GM12878 (cell line): ENCODE measurements around the gene TTC16. TPM values are rescaled to one million over a fixed set of nuclear protein-coding genes. Genes with fewer than 3 reads are reported as not detected.
A peak's percentile ranks its signal among the peaks of the same experiment; 100 is the strongest.

Experiments used
- ATAC-seq: fragments of 200-7000 bp; cut with Tn5 transposase; 3 replicates; pipeline ENCODE4 v1.9.1; 2020; ENCODE audit warnings: mild to moderate bottlenecking, moderate library complexity
- BruUV-seq: library from RNA; stranded (reverse); fragments of 400-500 nt; replicated peaks from 2 replicates; lab custom pipeline; 2021; lab: Mats Ljungman, UMichigan
- CTCF ChIA-PET: fragments of 300-600 bp; sonication (Branson Sonifier 250); formaldehyde crosslinking; extraction: SDS; loops from one replicate; lab custom pipeline; 2021; ENCODE audit warnings: inconsistent platforms; lab: Yijun Ruan, JAX
- POLR2A ChIA-PET: fragments of 350-600 bp; formaldehyde crosslinking; extraction: SDS; loops from one replicate; lab custom pipeline; 2021; ENCODE audit warnings: inconsistent platforms; lab: Charles Lee
- RAD21 ChIA-PET: fragments of 300-600 bp; sonication (Branson Sonifier 250); formaldehyde crosslinking; loops from one replicate; lab custom pipeline; 2023; ENCODE audit warnings: antibody characterized with exemption; ENCODE audit not compliant: unreplicated experiment; lab: Charles Lee
- SMC1A ChIA-PET: fragments of 300-600 bp; sonication (Branson Sonifier 250); formaldehyde crosslinking; loops from one replicate; lab custom pipeline; 2023; ENCODE audit not compliant: unreplicated experiment, uncharacterized antibody; lab: Charles Lee
- DNase-seq: peaks from one replicate; pipeline ENCODE4 v3.0.0-alpha.2; 2011; ENCODE audit warnings: low read depth, low spot score
- FAIRE-seq: peaks from 3 replicates; lab custom pipeline; 2011; peaks lifted over from hg19 to GRCh38; lab: Jason Lieb, UNC
- H2AFZ ChIP-seq: 2 replicates; pipeline ENCODE4 v1.6.0; 2011; ENCODE audit warnings: low read depth, low read length, control low read depth; ENCODE audit not compliant: control insufficient read depth
- H3K27ac ChIP-seq: 2 replicates; pipeline ENCODE4 v1.5.1; 2011; ENCODE audit warnings: control low read depth; ENCODE audit not compliant: control insufficient read depth, insufficient read depth
- H3K27me3 ChIP-seq, 2 experiments: replicated peaks in 1 of 2; 2 replicates each; pipeline versions ENCODE4 v1.6.0 to v1.6.1; 2011; ENCODE audit warnings: low read length in 1 of 2; ENCODE audit not compliant: control insufficient read depth in 2 of 2, insufficient read depth in 2 of 2
- H3K36me3 ChIP-seq, 2 experiments: 2 replicates each; pipeline ENCODE4 v1.5.1; 2011; ENCODE audit warnings: low read length in 1 of 2; ENCODE audit not compliant: control insufficient read depth in 2 of 2, insufficient read depth in 2 of 2
- H3K4me1 ChIP-seq: 2 replicates; pipeline ENCODE4 v1.6.1; 2011; ENCODE audit warnings: mild to moderate bottlenecking, low read length, moderate library complexity, mixed read lengths; ENCODE audit not compliant: control insufficient read depth, insufficient read depth
- H3K4me2 ChIP-seq: 2 replicates; pipeline ENCODE4 v1.6.0; 2011; ENCODE audit warnings: control low read depth; ENCODE audit not compliant: control insufficient read depth, insufficient read depth
- H3K4me3 ChIP-seq: fragments of 200-600 bp; sonication (generic); 2 replicates; pipeline ENCODE4 v1.5.1; 2016
- H3K79me2 ChIP-seq: 2 replicates; pipeline ENCODE4 v1.6.0; 2011; ENCODE audit warnings: low read length; ENCODE audit not compliant: control insufficient read depth, insufficient read depth
- H3K9ac ChIP-seq: 2 replicates; pipeline ENCODE4 v1.8.0; 2011; ENCODE audit warnings: low read length, control low read depth, mixed read lengths; ENCODE audit not compliant: control insufficient read depth, insufficient read depth
- H3K9me3 ChIP-seq: replicated peaks from 3 replicates; pipeline ENCODE4 v1.5.1; 2011; ENCODE audit warnings: mild to moderate bottlenecking, low read length; ENCODE audit not compliant: control insufficient read depth, insufficient read depth
- H4K20me1 ChIP-seq: 2 replicates; pipeline ENCODE4 v1.6.0; 2011; ENCODE audit not compliant: control insufficient read depth, insufficient read depth
- FOXK2 ChIP-seq: fragments of 450-650 bp; IDR thresholded peaks from 2 replicates; pipeline ENCODE4 v1.6.1; 2017; ENCODE audit warnings: mild to moderate bottlenecking, moderate library complexity
- HCFC1 ChIP-seq: fragments of 150-350 bp; IDR thresholded peaks from 2 replicates; pipeline ENCODE4 v1.6.1; 2014; ENCODE audit warnings: low read length
- LARP7 ChIP-seq: fragments of 450-650 bp; IDR thresholded peaks from 2 replicates; pipeline ENCODE4 v1.6.1; 2017; ENCODE audit warnings: mild to moderate bottlenecking
- MLLT1 ChIP-seq: fragments of 450-650 bp; IDR thresholded peaks from 2 replicates; pipeline ENCODE4 v1.6.1; 2016; ENCODE audit warnings: mild to moderate bottlenecking
- NR2F1 ChIP-seq: fragments of 450-650 bp; conservative IDR thresholded peaks from 2 replicates; pipeline ENCODE4 v1.6.1; 2017; ENCODE audit warnings: mild to moderate bottlenecking
- RAD21 ChIP-seq: IDR thresholded peaks from 2 replicates; pipeline ENCODE4 v1.6.1; 2011; ENCODE audit warnings: mild to moderate bottlenecking, low read depth, low read length, moderate library complexity; ENCODE audit not compliant: insufficient read depth
- RELB ChIP-seq: fragments of 450-650 bp; IDR thresholded peaks from 2 replicates; pipeline ENCODE4 v1.6.1; 2017; ENCODE audit warnings: low read depth, mild to moderate bottlenecking, moderate library complexity
- RFX5 ChIP-seq: IDR thresholded peaks from 2 replicates; pipeline ENCODE4 v1.6.1; 2011; ENCODE audit warnings: low read depth, low read length, improper control_type of control experiment
- SIX5 ChIP-seq: IDR thresholded peaks from 2 replicates; pipeline ENCODE4 v1.6.1; 2011; ENCODE audit warnings: mild to moderate bottlenecking, low read depth, low read length, moderate library complexity; ENCODE audit not compliant: severe bottlenecking
- SMARCA5 ChIP-seq: fragments of 450-650 bp; IDR thresholded peaks from 2 replicates; pipeline ENCODE4 v1.6.1; 2017; ENCODE audit warnings: mild to moderate bottlenecking
- STAT1 ChIP-seq: fragments of 450-650 bp; conservative IDR thresholded peaks from 2 replicates; pipeline ENCODE4 v1.6.1; 2014; ENCODE audit warnings: antibody characterized with exemption, mild to moderate bottlenecking
- ZNF687 ChIP-seq: fragments of 450-650 bp; IDR thresholded peaks from 2 replicates; pipeline ENCODE4 v1.6.1; 2017; ENCODE audit warnings: mild to moderate bottlenecking, moderate library complexity
- WGBS: methylation state at CpG from one replicate; pipeline ENCODE4 v1.1.6; 2016; ENCODE audit warnings: low lambda C conversion rate; ENCODE audit not compliant: insufficient replicate concordance, insufficient coverage; ENCODE audit errors: missing lambda C conversion rate; 5-methylcytosine and 5-hydroxymethylcytosine counted together
- in situ Hi-C: fragments of 300-500 bp; cut with MboI; formaldehyde crosslinking; loops from 9 replicates; pipeline ENCODE4 v1.14.3; 2018; ENCODE audit warnings: mixed read lengths
- intact Hi-C: fragments of 100-400 bp; cut with micrococcal nuclease; formaldehyde crosslinking; loops from one replicate; pipeline ENCODE4 v1.14.2; 2022; ENCODE audit not compliant: unreplicated experiment
- polyA plus RNA-seq, 11 experiments: library from polyadenylated mRNA; depleted of rRNA in 4 of 11; unstranded in 6 of 11; stranded (reverse) in 5 of 11; fragments of >200 nt; fragmentation: Nextera tagmentation in 4 of 11; fragmentation: Illumina TruSeq in 1 of 11; extraction: Ambion mirVana in 4 of 11; extraction: Trizol in 1 of 11; gene quantifications; 1 replicate in 1 of 11; 2 replicates in 10 of 11; pipeline versions ENCODE4 v1.2.1 to v1.2.3, GENCODE V29; 2011 to 2016; ENCODE audit warnings: inconsistent platforms in 2 of 11, missing spikeins in 2 of 11, low read depth in 1 of 11
- total RNA-seq, 4 experiments: library from RNA; depleted of rRNA in 3 of 4; stranded (reverse); fragments of >200 nt in 3 of 4; fragmentation: Illumina TruSeq in 1 of 4; extraction: Trizol in 1 of 4; gene quantifications; 2 replicates each; pipeline versions ENCODE4 v1.2.1 to v1.2.3, GENCODE V29; 2013 to 2021

TTC16 gene
- total and polyA plus RNA-seq, 10 of the 15 experiments (the other 5 are each of a cell fraction or from before 2014, with no cell fraction given) = 0.03 TPM; not detected in 9

DNA sequence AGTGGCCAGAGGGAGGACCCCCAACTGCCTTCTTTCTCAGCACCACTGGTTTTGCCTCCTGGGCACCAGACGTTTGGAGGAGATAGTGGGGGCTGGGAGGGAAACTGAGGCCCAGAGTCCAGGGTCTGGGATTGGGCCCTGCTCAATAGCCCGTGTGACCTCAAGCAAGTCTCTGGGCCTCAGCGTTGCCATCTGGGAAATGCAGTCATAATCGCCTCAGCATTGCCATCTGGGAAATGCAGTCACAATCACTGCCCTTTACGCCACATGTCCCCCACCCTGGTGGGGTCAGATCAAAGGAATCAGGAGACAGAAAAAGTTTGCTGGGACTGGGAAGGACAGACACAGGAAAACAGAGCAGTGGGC lies 61.0 kb downstream of the TTC16 start:
- Histone ChIP-seq H3K27ac (peak overlapping the region; percentile 76), H3K4me3 (peak overlapping the region; percentile 100), H3K9me3 (no peaks in the 10 kb centered on the region), H2AFZ (no peak overlapping the region; the same call in 1 of the 2 replicates), H4K20me1 (no peaks in the 10 kb centered on the region), H3K4me2 (peak overlapping the region; percentile 75), H3K9ac (peak overlapping the region; percentile 64), H3K27me3 (no peaks in the 10 kb centered on the region)
- FAIRE-seq (no peak), DNase-seq (no peak), ATAC-seq (peak; percentile 43)
- ChIA-PET SMC1A (interaction anchor here (1.7 to 2.1 kb wide), 2 partner anchors 11 to 140 kb away, joined by 3 to 9 read pairs; partner anchors contain the start of gene ST6GALNAC4), POLR2A (interaction anchor here (0.9 to 1.6 kb wide), 7 partner anchors 8 to 120 kb away, joined by 3 to 14 read pairs (median 7); partner anchors contain the start of genes CDK9 and FPGS), RAD21 (interaction anchor here (1.2 to 2.3 kb wide), 4 partner anchors 8 to 129 kb away, joined by 4 to 14 read pairs (median 6); partner anchors contain the start of genes CDK9 and TOR2A)
- 1% methylated on average over 5 of the region's 5 CpGs for WGBS
- intact Hi-C loops = loop anchor here (2.0 kb wide), 1 partner anchor 42 kb away; the partner anchor contains the start of gene TOR2A
- TF ChIP-seq ZNF687 (peak; percentile 30; the same call in 1 of the 2 replicates), SIX5 (peak; percentile 49), RAD21 (no peak), HCFC1 (peak; percentile 49; the same call in 1 of the 2 replicates), FOXK2 (no peak), MLLT1 (0 out of 2 replicates have a peak, but pooled peaks have one; percentile 15), STAT1 (peak; percentile 68; the same call in 1 of the 2 replicates), SMARCA5 (peak; percentile 92), RELB (no peak), NR2F1 (0 out of 2 replicates have a peak, but pooled peaks have one; percentile 5), LARP7 (0 out of 2 replicates have a peak, but pooled peaks have one; percentile 70), RFX5 (no peak)
- TF ChIP-seq, all 136 proteins: peak for 8
- in situ Hi-C loops = no loop called here
- peaks cover 0 to 7% of the 10 kb centered on the region in 2 experiments; a peak in 1 of 4 replicates for H3K36me3 ChIP-seq
- no TSS peak for BruUV-seq
- H3K4me1 ChIP-seq = peaks cover 23% of the 10 kb centered on the region
- CTCF ChIA-PET = interaction anchor here (0.6 to 1.6 kb wide), 8 partner anchors 8 to 145 kb away, joined by 3 to 10 read pairs (median 4); partner anchors contain the start of gene TOR2A
- peaks cover 36% of the 10 kb centered on the region for H3K79me2 ChIP-seq
